Muscle layer of colon (tissue), 2 donors: ENCODE measurements around the gene ANKRD44.
"Not testable (repeated sequence)": the region's sequence is repeated elsewhere in the genome, so short reads cannot be mapped to it uniquely, and the experiment has no call there.

Experiments
- H3K27ac ChIP-seq: one replicate; pipeline ENCODE4 v1.7.0; 2013; ENCODE audit warnings: low read depth, mild to moderate bottlenecking, low read length, moderate library complexity
- H3K27me3 ChIP-seq, 2 donors: one replicate each; pipeline ENCODE4 v1.7.0; 2013; ENCODE audit warnings: low read length in 2 of 2, mild to moderate bottlenecking in 2 of 2; ENCODE audit not compliant: insufficient read depth in 2 of 2, control insufficient read depth in 1 of 2
- H3K36me3 ChIP-seq: one replicate; pipeline ENCODE4 v1.7.0; 2013; ENCODE audit warnings: mild to moderate bottlenecking, low read length; ENCODE audit not compliant: insufficient read depth
- H3K4me1 ChIP-seq: one replicate; pipeline ENCODE4 v1.7.0; 2013; ENCODE audit warnings: mild to moderate bottlenecking, low read length; ENCODE audit not compliant: insufficient read depth
- H3K4me3 ChIP-seq, 2 donors: one replicate each; pipeline ENCODE4 v1.7.0; 2013; ENCODE audit warnings: low read length in 2 of 2, low read depth in 1 of 2, mild to moderate bottlenecking in 1 of 2, moderate library complexity in 1 of 2
- H3K9ac ChIP-seq: one replicate; pipeline ENCODE4 v1.7.0; 2013; ENCODE audit warnings: low read length
- H3K9me3 ChIP-seq: one replicate; pipeline ENCODE4 v1.7.0; 2013; ENCODE audit warnings: mild to moderate bottlenecking, low read length
- donor health status: abdominal sarcoma.
- donor health status: Adenocarcinoma of cecum.

ANKRD44 gene

DNA sequence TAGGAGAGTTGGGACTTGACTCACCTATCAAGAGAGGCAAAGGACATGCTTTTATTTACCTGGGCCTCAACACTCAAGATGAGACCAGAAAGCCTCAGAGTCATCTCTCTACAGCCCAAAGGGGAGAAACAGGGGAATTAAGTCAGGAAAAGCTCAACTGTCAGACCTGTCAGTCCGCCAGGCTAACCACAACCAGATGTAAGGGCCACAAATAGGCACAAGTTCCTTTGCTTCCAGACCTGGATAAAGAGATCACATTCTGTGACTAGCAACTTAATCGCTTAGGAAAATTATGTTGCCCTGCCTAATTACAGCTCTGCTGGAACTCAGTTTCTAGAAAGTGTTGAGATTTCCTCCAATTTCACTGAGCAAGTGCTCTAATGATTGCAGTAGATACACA is 67.9 kb downstream of the ANKRD44 start:
- Histone ChIP-seq H3K36me3 (no peaks in the 10 kb centered on the region), H3K9ac (no peak overlapping the region), H3K27me3 (no peaks in the 10 kb centered on the region), H3K27ac (no peak overlapping the region), H3K4me3 (no peak overlapping the region), H3K9me3 (no peaks in the 10 kb centered on the region), H3K4me1 (peaks cover 28% of the 10 kb centered on the region)

DNA sequence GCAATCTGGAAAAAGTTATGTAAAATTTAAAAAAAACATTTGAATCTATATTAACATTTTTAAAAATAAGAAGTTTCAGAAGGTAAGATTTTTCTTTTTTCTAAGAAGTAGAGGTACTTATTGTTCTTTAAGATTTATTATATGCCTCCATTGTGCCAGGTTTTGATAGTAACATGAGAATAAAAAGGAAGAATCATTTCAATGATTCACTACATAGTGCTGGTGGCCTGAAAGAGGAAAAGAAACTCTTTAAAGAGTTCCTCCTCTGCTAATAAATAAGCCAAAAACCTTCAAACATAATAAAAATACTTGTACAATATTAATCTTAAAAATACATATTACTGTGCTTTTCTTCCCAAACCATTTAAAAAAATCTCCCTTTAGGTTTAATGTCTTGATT is 69.0 kb downstream of the ANKRD44 start:
- Histone ChIP-seq H3K27ac (no peak overlapping the region), H3K4me1 (peaks cover 37% of the 10 kb centered on the region), H3K4me3 (no peak overlapping the region), H3K36me3 (no peaks in the 10 kb centered on the region), H3K9me3 (no peaks in the 10 kb centered on the region), H3K27me3 (no peaks in the 10 kb centered on the region), H3K9ac (no peak overlapping the region)

DNA sequence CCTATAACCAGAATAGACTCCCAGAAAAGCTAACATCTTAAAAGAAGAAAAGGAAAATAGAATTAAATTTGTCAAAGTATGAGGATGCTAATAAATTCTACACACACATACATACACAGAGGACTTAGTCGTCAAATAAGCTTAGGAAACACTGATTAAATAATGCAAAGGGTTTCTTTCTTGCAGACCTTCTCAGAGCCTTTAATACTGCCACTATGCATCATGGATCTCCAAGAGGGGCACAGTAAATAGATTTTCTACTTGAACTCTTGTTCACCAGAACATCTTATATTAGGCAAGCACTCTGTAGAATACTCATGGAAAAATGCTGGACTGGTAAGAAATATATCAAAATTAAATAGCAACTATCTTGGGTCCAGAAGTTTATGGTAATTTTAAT is 69.4 kb downstream of the ANKRD44 start:
- no peak overlapping the region for H3K4me3 ChIP-seq
- H3K27me3 ChIP-seq, result no peaks in the 10 kb centered on the region
- no peak overlapping the region for H3K27ac ChIP-seq
- no peaks in the 10 kb centered on the region for H3K9me3 ChIP-seq
- H3K36me3 ChIP-seq, result no peaks in the 10 kb centered on the region
- H3K4me1 ChIP-seq, result peaks cover 41% of the 10 kb centered on the region
- no peak overlapping the region for H3K9ac ChIP-seq

DNA sequence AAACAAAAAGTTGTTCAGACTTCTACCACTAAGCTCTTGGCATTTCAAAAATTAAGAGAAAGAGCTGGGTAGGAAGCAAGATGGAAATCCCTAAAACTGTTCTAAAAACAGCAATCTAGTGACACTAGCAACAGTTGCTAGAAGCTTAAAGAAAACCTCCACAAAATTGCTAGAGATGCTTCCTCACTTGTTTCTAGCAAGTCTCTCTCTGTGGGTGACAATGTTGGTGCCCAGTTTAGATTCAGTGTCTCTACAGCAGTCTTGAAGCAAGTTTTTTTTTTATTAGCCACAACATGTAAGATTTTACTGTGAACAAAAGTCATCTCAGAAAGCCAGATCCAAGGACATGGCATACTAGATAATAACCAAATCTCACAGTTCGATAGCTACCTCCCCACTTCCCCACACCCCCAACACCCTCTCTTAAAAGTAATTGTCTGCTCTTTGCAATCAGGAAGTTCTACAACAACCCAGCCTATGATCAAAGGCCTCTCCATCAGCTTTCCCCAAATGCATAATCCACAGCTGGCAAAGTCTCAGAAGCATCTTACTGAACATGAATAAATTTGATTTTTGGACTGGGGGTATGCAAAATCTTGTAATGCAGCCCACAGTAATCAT is 70.0 kb downstream of the ANKRD44 start:
- Histone ChIP-seq H3K9ac (no peak overlapping the region), H3K9me3 (no peaks in the 10 kb centered on the region), H3K4me1 (peaks cover 46% of the 10 kb centered on the region), H3K4me3 (no peak overlapping the region), H3K27me3 (no peaks in the 10 kb centered on the region), H3K36me3 (no peaks in the 10 kb centered on the region), H3K27ac (no peak overlapping the region)

DNA sequence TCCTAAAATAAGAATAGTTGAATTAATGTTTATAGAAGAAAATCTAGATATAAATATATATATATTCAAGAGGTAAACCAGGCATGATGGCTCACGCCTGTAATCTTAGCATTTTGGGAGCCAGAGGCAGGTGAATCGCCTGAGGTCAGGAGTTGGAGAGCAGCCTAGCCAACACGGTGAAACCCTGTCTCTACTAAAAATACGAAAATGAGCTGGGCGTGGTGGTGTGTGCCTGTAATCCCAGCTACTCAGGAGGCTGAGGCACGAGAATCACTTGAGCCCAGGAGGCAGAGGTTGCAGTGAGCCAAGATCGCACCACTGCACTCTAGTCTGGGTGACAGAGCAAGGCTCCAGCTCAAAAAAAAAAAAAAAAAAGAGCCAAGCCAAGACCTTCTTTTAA is 70.6 kb downstream of the ANKRD44 start:
- H3K9ac ChIP-seq, H3K9me3 ChIP-seq, H3K27ac ChIP-seq, H3K4me3 ChIP-seq, H3K36me3 ChIP-seq, H3K27me3 ChIP-seq: not testable (repeated sequence)
- H3K4me1 ChIP-seq, result peaks cover 46% of the 10 kb centered on the region

DNA sequence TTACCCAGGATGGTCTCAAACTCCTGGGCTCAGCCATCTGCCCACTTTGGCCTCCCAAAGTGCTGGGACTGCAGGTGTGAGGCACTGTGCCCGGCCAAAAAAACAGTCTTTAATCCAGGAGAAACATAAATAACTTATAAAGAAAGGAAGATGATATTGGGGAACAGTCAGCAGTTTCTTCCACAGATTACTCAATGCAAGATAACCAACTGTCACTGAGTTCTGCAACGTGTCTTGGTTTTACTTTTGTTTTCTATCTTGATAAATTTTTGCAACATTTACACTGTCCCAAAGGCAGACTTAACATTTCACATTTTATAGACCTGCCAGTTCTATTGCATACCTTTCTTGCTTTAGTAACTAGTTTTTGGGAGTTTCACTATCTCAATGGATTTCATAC is 71.1 kb downstream of the ANKRD44 start:
- Histone ChIP-seq H3K9me3 (no peaks in the 10 kb centered on the region), H3K36me3 (no peaks in the 10 kb centered on the region), H3K27me3 (no peaks in the 10 kb centered on the region), H3K4me1 (peaks cover 46% of the 10 kb centered on the region), H3K27ac (no peak overlapping the region), H3K9ac (no peak overlapping the region), H3K4me3 (no peak overlapping the region)

DNA sequence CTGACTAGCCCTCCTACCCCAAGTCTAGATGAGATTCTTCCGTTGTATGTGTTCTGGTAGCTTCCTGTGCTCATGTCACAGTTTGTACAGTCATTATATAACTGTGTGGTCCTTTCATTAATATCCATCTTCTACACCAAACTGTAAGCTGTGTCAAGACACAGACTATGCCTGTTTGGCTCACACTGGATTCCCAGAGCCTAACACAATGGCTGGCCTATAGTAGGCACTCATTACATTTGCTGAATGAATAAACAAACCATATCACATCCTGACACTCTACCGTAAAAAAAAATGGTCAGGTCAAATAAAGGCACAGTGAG is 72.6 kb downstream of the ANKRD44 start:
- no peak overlapping the region for H3K4me3 ChIP-seq
- no peak overlapping the region for H3K27ac ChIP-seq
- H3K36me3 ChIP-seq, result no peaks in the 10 kb centered on the region

DNA sequence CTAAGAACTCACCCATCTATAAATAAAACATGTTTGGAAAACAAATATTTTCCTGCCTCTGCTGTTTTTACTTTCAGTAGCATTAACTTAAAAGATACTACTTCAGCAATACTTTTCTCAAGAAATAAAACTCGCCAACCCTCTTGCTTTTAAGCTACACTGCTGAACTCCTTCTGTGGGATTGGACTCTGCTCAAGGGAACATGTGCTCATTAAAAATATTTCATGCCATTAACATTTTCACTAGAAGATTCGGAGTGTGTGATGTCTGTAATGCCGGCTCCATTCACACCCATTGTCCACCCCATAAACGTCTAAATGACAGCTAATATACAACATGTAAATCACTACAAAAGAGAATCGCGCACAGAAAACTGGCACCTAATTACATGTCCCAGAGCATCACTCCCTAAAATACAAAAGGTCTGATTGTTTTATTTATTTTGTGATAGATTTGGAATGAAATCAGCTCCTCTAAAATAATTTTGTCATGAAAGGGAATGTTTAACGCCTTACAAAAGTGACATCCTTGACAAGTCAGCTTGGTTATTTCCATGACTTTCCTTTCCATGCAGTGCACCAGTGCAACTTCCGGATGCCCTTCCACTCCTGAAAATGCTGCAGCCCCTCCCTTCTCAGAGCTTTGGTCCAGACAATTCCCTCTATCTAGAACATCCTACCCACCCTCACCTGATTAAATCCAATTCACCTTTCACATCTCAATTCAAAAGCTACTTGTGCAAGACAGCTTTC is 73.1 kb downstream of the ANKRD44 start:
- H3K9ac ChIP-seq, result no peak overlapping the region
- peaks cover 46% of the 10 kb centered on the region for H3K4me1 ChIP-seq
- H3K9me3 ChIP-seq, result no peaks in the 10 kb centered on the region
- no peaks in the 10 kb centered on the region for H3K27me3 ChIP-seq
- no peak overlapping the region for H3K4me3 ChIP-seq
- no peaks in the 10 kb centered on the region for H3K36me3 ChIP-seq
- H3K27ac ChIP-seq, result no peak overlapping the region

More for the DNA sequence above, 72.6 kb downstream of the ANKRD44 start:
- Histone ChIP-seq H3K4me1 (peaks cover 46% of the 10 kb centered on the region), H3K9me3 (no peaks in the 10 kb centered on the region), H3K9ac (no peak overlapping the region), H3K27me3 (no peaks in the 10 kb centered on the region)

DNA sequence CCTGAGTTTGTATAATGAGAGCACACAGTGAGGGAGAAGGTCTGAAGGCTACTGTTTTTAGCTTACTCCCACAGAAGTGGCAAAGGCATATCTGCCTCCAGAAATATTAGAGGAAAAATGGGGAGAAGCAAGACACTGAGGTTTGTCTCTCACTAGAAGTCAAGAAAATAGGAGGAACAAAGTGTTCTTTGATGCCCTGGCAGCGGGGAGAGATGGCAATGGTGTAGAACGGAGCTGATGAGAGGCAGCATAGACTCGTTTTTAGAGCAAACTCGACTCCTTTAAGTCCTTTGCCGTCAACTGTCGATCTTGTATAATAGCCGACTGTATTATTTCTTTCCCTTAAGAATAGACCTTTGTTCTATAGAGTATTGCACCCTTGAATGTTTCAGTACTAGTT is 73.8 kb downstream of the ANKRD44 start:
- no peak overlapping the region for H3K4me3 ChIP-seq
- no peak overlapping the region for H3K9ac ChIP-seq
- no peak overlapping the region for H3K27ac ChIP-seq
- peaks cover 46% of the 10 kb centered on the region for H3K4me1 ChIP-seq
- H3K27me3 ChIP-seq, result no peaks in the 10 kb centered on the region
- H3K9me3 ChIP-seq, result no peaks in the 10 kb centered on the region
- no peaks in the 10 kb centered on the region for H3K36me3 ChIP-seq

DNA sequence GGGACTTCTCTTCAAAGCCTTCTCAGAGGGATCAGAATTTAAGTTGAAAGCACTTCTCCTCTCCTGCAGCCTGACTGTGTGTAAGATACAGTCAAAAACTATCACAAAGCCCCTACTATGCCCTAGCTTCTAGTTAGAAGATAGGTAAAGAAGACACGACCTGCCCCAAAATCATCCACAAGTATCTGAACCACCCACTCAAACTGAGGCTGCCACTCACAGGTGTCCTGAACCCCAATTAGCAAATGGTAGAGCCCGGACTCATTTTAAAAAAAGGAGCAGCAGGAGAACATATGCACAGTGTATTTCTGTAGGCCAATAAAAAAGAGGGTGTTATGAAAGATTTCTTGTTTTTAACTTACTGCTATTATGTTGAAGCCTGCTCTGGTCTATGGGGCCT is 74.4 kb downstream of the ANKRD44 start:
- no peak overlapping the region for H3K9ac ChIP-seq
- H3K4me3 ChIP-seq, result no peak overlapping the region
- no peaks in the 10 kb centered on the region for H3K9me3 ChIP-seq
- H3K4me1 ChIP-seq, result peaks cover 44% of the 10 kb centered on the region
- no peaks in the 10 kb centered on the region for H3K36me3 ChIP-seq
- H3K27ac ChIP-seq, result no peak overlapping the region
- H3K27me3 ChIP-seq, result no peaks in the 10 kb centered on the region

DNA sequence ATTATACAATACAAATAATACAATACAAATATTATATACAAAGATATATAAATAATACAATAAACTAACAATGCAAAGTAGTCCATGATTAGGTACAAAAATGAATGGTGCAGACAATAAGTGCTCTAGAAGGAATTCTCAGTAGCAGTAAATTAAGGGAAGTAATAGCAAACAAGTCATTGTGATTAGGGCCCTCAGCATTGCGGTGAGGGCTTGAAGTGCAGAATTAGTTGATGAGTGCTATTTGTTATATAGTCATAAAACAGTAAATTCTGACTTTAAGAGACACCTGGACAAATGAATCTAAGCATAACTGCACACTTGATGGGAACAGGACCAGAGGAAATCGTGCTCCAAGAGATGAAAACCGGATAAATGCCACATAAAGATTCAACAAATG is 74.9 kb downstream of the ANKRD44 start:
- Histone ChIP-seq H3K4me3 (no peak overlapping the region), H3K27me3 (no peaks in the 10 kb centered on the region), H3K4me1 (peaks cover 40% of the 10 kb centered on the region), H3K9me3 (no peaks in the 10 kb centered on the region), H3K36me3 (no peaks in the 10 kb centered on the region), H3K27ac (no peak overlapping the region), H3K9ac (no peak overlapping the region)

DNA sequence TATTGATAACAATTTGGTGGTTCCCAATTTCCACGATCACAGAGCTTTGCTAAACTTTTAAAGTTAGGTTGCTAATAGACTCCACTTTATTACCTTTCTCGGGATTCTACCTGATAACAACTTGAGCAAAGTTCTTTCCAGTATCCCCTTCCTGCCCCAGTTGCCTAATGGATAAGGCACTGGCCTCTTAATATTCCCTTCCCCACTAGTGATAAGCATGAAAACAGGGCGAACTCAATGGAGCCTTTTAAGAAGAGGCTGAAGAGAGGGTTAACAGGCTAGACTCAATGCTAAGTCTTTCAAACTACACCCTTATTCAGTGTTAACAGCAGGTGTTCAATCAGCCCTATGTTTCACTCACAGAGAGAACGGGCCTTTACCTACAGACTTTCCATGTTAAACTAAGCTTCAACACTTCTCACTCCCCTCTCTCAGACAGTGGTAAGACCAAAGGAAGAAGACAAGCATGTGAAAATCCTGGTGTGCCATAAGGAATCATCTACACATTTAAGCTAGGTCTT is 75.8 kb downstream of the ANKRD44 start:
- Histone ChIP-seq H3K4me3 (no peak overlapping the region), H3K36me3 (no peaks in the 10 kb centered on the region), H3K9me3 (no peaks in the 10 kb centered on the region), H3K27me3 (no peaks in the 10 kb centered on the region), H3K27ac (no peak overlapping the region), H3K4me1 (peaks cover 42% of the 10 kb centered on the region), H3K9ac (no peak overlapping the region)
